Astrocyte (in vitro differentiated cells and primary cell): ENCODE data around the gene MED12L. TPM values are rescaled to one million over a fixed set of nuclear protein-coding genes. Genes with fewer than 3 reads are reported as not detected.
A peak's percentile ranks its signal among the peaks of the same experiment; 100 is the strongest.

Experiments used
- DNase-seq: peaks from one replicate; pipeline ENCODE4 v3.0.0-alpha.2; 2010; ENCODE audit warnings: low read depth
- FAIRE-seq: peaks from 2 replicates; lab custom pipeline; 2011; peaks lifted over from hg19 to GRCh38; lab: Jason Lieb, UNC
- H2AFZ ChIP-seq: 2 replicates; pipeline ENCODE4 v1.6.0; 2012; ENCODE audit warnings: low read depth, low read length, inconsistent platforms
- H3K27ac ChIP-seq: 2 replicates; pipeline ENCODE4 v1.5.1; 2011; ENCODE audit warnings: low read depth, low read length, inconsistent platforms
- H3K27me3 ChIP-seq: 2 replicates; pipeline ENCODE4 v1.6.0; 2011; ENCODE audit warnings: low read length, inconsistent platforms; ENCODE audit not compliant: insufficient read depth
- H3K36me3 ChIP-seq: 2 replicates; pipeline ENCODE4 v1.5.1; 2011; ENCODE audit warnings: low read length, inconsistent platforms; ENCODE audit not compliant: insufficient read depth
- H3K4me1 ChIP-seq: 2 replicates; pipeline ENCODE4 v1.5.1; 2011; ENCODE audit warnings: low read length, inconsistent platforms; ENCODE audit not compliant: insufficient read depth
- H3K4me2 ChIP-seq: 2 replicates; pipeline ENCODE4 v1.6.0; 2012; ENCODE audit warnings: low read length, inconsistent platforms
- H3K4me3 ChIP-seq: 2 replicates; pipeline ENCODE4 v1.5.1; 2011; ENCODE audit warnings: low read depth, mild to moderate bottlenecking, low read length, inconsistent platforms; ENCODE audit not compliant: insufficient read depth
- H3K79me2 ChIP-seq: 2 replicates; pipeline ENCODE4 v1.6.0; 2012; ENCODE audit warnings: mild to moderate bottlenecking, low read length, inconsistent platforms; ENCODE audit not compliant: insufficient read depth
- H3K9ac ChIP-seq: 2 replicates; pipeline ENCODE4 v1.6.0; 2012; ENCODE audit warnings: mild to moderate bottlenecking, low read length, inconsistent platforms
- H3K9me3 ChIP-seq: 2 replicates; pipeline ENCODE4 v1.5.1; 2012; ENCODE audit warnings: low read depth, mild to moderate bottlenecking, low read length, inconsistent platforms; ENCODE audit not compliant: insufficient read depth
- H4K20me1 ChIP-seq: 2 replicates; pipeline ENCODE4 v1.6.0; 2012; ENCODE audit warnings: low read length, inconsistent platforms; ENCODE audit not compliant: insufficient read depth
- H3K27ac Mint-ChIP-seq: one replicate; pipeline ENCODE4 v1.8.0; 2021; ENCODE audit warnings: mild to moderate bottlenecking, mixed read lengths; ENCODE audit not compliant: unreplicated experiment
- H3K27me3 Mint-ChIP-seq: one replicate; pipeline ENCODE4 v1.8.0; 2021; ENCODE audit warnings: low read depth, mixed read lengths; ENCODE audit not compliant: unreplicated experiment
- H3K36me3 Mint-ChIP-seq: one replicate; pipeline ENCODE4 v1.8.0; 2021; ENCODE audit warnings: low read depth, mixed read lengths; ENCODE audit not compliant: unreplicated experiment
- H3K4me1 Mint-ChIP-seq: one replicate; pipeline ENCODE4 v1.8.0; 2021; ENCODE audit warnings: low read depth, mixed read lengths; ENCODE audit not compliant: unreplicated experiment
- H3K4me3 Mint-ChIP-seq: one replicate; pipeline ENCODE4 v1.8.0; 2021; ENCODE audit warnings: mild to moderate bottlenecking, moderate library complexity, mixed read lengths; ENCODE audit not compliant: unreplicated experiment
- H3K9me3 Mint-ChIP-seq: one replicate; pipeline ENCODE4 v1.8.0; 2021; ENCODE audit warnings: mild to moderate bottlenecking, mixed read lengths; ENCODE audit not compliant: unreplicated experiment
- EZH2 ChIP-seq: IDR thresholded peaks from 2 replicates; pipeline ENCODE4 v1.6.1; 2012; ENCODE audit warnings: mild to moderate bottlenecking, low read length, inconsistent platforms; ENCODE audit not compliant: insufficient read depth
- total RNA-seq: library from RNA; stranded (reverse); gene quantifications from 2 replicates; pipeline ENCODE4 v1.2.1, GENCODE V29; 2021
- TF ChIP-seq, protein P1 (sequence below): IDR thresholded peaks from 2 replicates; pipeline ENCODE4 v1.5.1; 2011; ENCODE audit warnings: low read depth, mild to moderate bottlenecking, inconsistent platforms, low read length, moderate library complexity; ENCODE audit not compliant: insufficient read depth

The MED12L gene
- total RNA-seq, 1 donor from 2014 or later = 8.2 TPM

DNA sequence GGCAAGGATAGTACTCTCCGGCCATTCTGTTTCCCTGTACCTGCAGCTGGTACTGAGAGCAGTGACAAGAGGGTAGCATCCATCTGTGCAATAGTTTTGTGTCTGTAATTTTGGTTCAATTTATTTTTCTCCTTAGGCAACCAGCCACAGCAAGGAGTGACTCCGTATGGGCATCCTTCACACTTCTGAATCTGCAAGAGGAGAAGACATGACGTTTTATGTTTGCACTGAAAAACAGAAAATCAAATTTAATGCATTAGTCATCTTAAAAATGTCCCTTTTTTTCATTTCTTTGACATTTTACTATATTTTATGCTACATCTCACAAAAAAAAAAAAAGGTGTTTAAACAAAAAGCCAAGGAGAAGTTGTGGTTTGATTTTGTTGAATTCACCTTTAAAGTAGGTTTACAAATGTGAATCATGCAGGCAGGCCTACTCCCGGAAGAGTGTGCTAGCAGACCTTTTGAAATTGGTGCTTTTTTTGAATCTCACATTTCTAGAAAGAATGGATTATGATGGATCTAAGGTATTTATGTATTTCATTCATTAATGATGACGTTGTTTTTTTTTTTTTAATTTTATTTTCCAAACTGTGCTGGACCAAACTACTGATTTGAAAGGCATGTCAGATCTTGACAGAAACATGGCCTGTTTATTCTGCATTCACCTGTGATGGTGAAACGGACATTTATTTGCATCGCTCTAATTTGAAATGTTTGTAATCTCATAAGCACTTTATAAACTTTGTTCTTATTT is 347.3 kb downstream of the MED12L start:
- H3K4me3 ChIP-seq = no peak overlapping the region

GRCh38 chr3:151434151-151434890 is 348.9 kb downstream of the MED12L start:
- no peak for TF ChIP-seq EZH2
- TF ChIP-seq, protein P1, sequence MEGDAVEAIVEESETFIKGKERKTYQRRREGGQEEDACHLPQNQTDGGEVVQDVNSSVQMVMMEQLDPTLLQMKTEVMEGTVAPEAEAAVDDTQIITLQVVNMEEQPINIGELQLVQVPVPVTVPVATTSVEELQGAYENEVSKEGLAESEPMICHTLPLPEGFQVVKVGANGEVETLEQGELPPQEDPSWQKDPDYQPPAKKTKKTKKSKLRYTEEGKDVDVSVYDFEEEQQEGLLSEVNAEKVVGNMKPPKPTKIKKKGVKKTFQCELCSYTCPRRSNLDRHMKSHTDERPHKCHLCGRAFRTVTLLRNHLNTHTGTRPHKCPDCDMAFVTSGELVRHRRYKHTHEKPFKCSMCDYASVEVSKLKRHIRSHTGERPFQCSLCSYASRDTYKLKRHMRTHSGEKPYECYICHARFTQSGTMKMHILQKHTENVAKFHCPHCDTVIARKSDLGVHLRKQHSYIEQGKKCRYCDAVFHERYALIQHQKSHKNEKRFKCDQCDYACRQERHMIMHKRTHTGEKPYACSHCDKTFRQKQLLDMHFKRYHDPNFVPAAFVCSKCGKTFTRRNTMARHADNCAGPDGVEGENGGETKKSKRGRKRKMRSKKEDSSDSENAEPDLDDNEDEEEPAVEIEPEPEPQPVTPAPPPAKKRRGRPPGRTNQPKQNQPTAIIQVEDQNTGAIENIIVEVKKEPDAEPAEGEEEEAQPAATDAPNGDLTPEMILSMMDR = no peak
- H3K4me3 ChIP-seq = no peak overlapping the region
- H3K4me1 ChIP-seq = peaks cover 33% of the 10 kb centered on the region
- no peaks in the 10 kb centered on the region for H3K27me3 ChIP-seq
- Mint-ChIP-seq H3K36me3 (peaks cover 2% of the 10 kb centered on the region), H3K4me3 (no peak overlapping the region), H3K4me1 (peaks cover 26% of the 10 kb centered on the region), H3K9me3 (no peaks in the 10 kb centered on the region), H3K27ac (peak overlapping the region; percentile 58), H3K27me3 (no peaks in the 10 kb centered on the region)
- H3K36me3 ChIP-seq = no peaks in the 10 kb centered on the region
- peak overlapping the region; percentile 66 for H3K9ac ChIP-seq
- H3K79me2 ChIP-seq = no peaks in the 10 kb centered on the region
- H3K4me2 ChIP-seq = peak overlapping the region; percentile 60
- no peak overlapping the region for H2AFZ ChIP-seq
- DNase-seq (peak; percentile 92), FAIRE-seq (no peak)
- no peaks in the 10 kb centered on the region for H4K20me1 ChIP-seq
- H3K9me3 ChIP-seq = no peaks in the 10 kb centered on the region
- peak overlapping the region; percentile 90 for H3K27ac ChIP-seq

More for the DNA sequence above, 347.3 kb downstream of the MED12L start:
- no peak for DNase-seq
- H3K27me3 Mint-ChIP-seq = no peaks in the 10 kb centered on the region
- H3K36me3 Mint-ChIP-seq = peaks cover 2% of the 10 kb centered on the region
- FAIRE-seq = no peak
- Histone ChIP-seq H3K36me3 (no peaks in the 10 kb centered on the region), H3K4me1 (peaks cover 33% of the 10 kb centered on the region), H4K20me1 (no peaks in the 10 kb centered on the region), H3K9me3 (no peaks in the 10 kb centered on the region), H3K79me2 (no peaks in the 10 kb centered on the region), H3K9ac (peak overlapping the region; percentile 10), H3K27me3 (no peaks in the 10 kb centered on the region), H3K27ac (peak overlapping the region; percentile 68), H3K4me2 (peak overlapping the region; percentile 22), H2AFZ (no peak overlapping the region)
- H3K27ac Mint-ChIP-seq = peak overlapping the region; percentile 18
- TF ChIP-seq, protein P1 = no peak
- no peak for TF ChIP-seq EZH2
- H3K4me1 Mint-ChIP-seq = peaks cover 26% of the 10 kb centered on the region
- H3K9me3 Mint-ChIP-seq = no peaks in the 10 kb centered on the region
- no peak overlapping the region for H3K4me3 Mint-ChIP-seq
